ENCODE data around the gene AFP.

Gene AFP

DNA sequence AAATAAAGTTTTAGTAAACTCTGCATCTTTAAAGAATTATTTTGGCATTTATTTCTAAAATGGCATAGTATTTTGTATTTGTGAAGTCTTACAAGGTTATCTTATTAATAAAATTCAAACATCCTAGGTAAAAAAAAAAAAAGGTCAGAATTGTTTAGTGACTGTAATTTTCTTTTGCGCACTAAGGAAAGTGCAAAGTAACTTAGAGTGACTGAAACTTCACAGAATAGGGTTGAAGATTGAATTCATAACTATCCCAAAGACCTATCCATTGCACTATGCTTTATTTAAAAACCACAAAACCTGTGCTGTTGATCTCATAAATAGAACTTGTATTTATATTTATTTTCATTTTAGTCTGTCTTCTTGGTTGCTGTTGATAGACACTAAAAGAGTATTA, 31.6 kb upstream of the AFP start:
- no peaks in the 10 kb centered on the region for H4K20me1 ChIP-seq (ENCODE audit: insufficient read depth, low read length, poor library complexity, severe bottlenecking)

GRCh38 chr4:73405138-73405537, 30.9 kb upstream of the AFP start:
- H3K36me3 ChIP-seq (ENCODE audit: insufficient read depth, low read length) = no peaks in the 10 kb centered on the region
- TF ChIP-seq EZH2phosphoT487 (IDR thresholded peaks at IDR 0.05; ENCODE audit: borderline replicate concordance) (no peak), CTCF (conservative IDR thresholded peaks at IDR 0.05; ENCODE audit: low read length) (no peak)
- no peaks in the 10 kb centered on the region for H3K27me3 ChIP-seq (ENCODE audit: insufficient read depth, low read length, poor library complexity, severe bottlenecking)
- no peaks in the 10 kb centered on the region for H3K9me2 ChIP-seq (replicated peaks; ENCODE audit: low read depth, low read length)
- H2AFZ ChIP-seq (ENCODE audit: low read length) = no peak overlapping the region
- H3K4me1 ChIP-seq (ENCODE audit: insufficient read depth, low read length, poor library complexity, severe bottlenecking) = no peaks in the 10 kb centered on the region
- no peak overlapping the region for H3K4me3 ChIP-seq (ENCODE audit: low read length, poor library complexity, severe bottlenecking)
- no peak overlapping the region for H3K9ac ChIP-seq (ENCODE audit: low read depth, low read length, poor library complexity, severe bottlenecking)
- no peaks in the 10 kb centered on the region for H4K20me1 ChIP-seq (ENCODE audit: insufficient read depth, low read length, poor library complexity, severe bottlenecking)
- H3K9me3 ChIP-seq (ENCODE audit: insufficient read depth, low read depth, low read length) = no peaks in the 10 kb centered on the region
- H3F3A ChIP-seq (ENCODE audit: low read depth) = no peaks in the 10 kb centered on the region
- H3K79me2 ChIP-seq (ENCODE audit: insufficient read depth, low read length) = no peaks in the 10 kb centered on the region
- no peak overlapping the region for H3K4me2 ChIP-seq (ENCODE audit: low read depth, low read length, poor library complexity, severe bottlenecking)

More for the DNA sequence above, 31.6 kb upstream of the AFP start:
- H3K4me1 ChIP-seq (ENCODE audit: insufficient read depth, low read length, poor library complexity, severe bottlenecking) = no peaks in the 10 kb centered on the region
- H3K4me2 ChIP-seq (ENCODE audit: low read depth, low read length, poor library complexity, severe bottlenecking) = no peak overlapping the region
- no peaks in the 10 kb centered on the region for H3K9me3 ChIP-seq (ENCODE audit: insufficient read depth, low read depth, low read length)
- TF ChIP-seq CTCF (conservative IDR thresholded peaks at IDR 0.05; ENCODE audit: low read length) (no peak), EZH2phosphoT487 (IDR thresholded peaks at IDR 0.05; ENCODE audit: borderline replicate concordance) (no peak)
- H3K4me3 ChIP-seq (ENCODE audit: low read length, poor library complexity, severe bottlenecking) = no peak overlapping the region
- H3K27me3 ChIP-seq (ENCODE audit: insufficient read depth, low read length, poor library complexity, severe bottlenecking) = no peaks in the 10 kb centered on the region
- no peak overlapping the region for H2AFZ ChIP-seq (ENCODE audit: low read length)
- H3K9me2 ChIP-seq (replicated peaks; ENCODE audit: low read depth, low read length) = no peaks in the 10 kb centered on the region
- no peaks in the 10 kb centered on the region for H3K79me2 ChIP-seq (ENCODE audit: insufficient read depth, low read length)
- H3K36me3 ChIP-seq (ENCODE audit: insufficient read depth, low read length) = no peaks in the 10 kb centered on the region
- H3F3A ChIP-seq (ENCODE audit: low read depth) = no peaks in the 10 kb centered on the region
- H3K9ac ChIP-seq (ENCODE audit: low read depth, low read length, poor library complexity, severe bottlenecking) = no peak overlapping the region

GRCh38 chr4:73406548-73406875, 29.5 kb upstream of the AFP start:
- Histone ChIP-seq H3K9me3 (ENCODE audit: insufficient read depth, low read depth, low read length) (no peaks in the 10 kb centered on the region), H3K36me3 (ENCODE audit: insufficient read depth, low read length) (no peaks in the 10 kb centered on the region), H3K4me1 (ENCODE audit: insufficient read depth, low read length, poor library complexity, severe bottlenecking) (no peaks in the 10 kb centered on the region), H3K27me3 (ENCODE audit: insufficient read depth, low read length, poor library complexity, severe bottlenecking) (no peaks in the 10 kb centered on the region), H2AFZ (ENCODE audit: low read length) (no peak overlapping the region), H3K9ac (ENCODE audit: low read depth, low read length, poor library complexity, severe bottlenecking) (no peak overlapping the region), H3F3A (ENCODE audit: low read depth) (no peaks in the 10 kb centered on the region), H3K9me2 (replicated peaks; ENCODE audit: low read depth, low read length) (no peaks in the 10 kb centered on the region), H3K79me2 (ENCODE audit: insufficient read depth, low read length) (no peaks in the 10 kb centered on the region), H3K4me3 (ENCODE audit: low read length, poor library complexity, severe bottlenecking) (no peak overlapping the region), H3K4me2 (ENCODE audit: low read depth, low read length, poor library complexity, severe bottlenecking) (no peak overlapping the region), H4K20me1 (ENCODE audit: insufficient read depth, low read length, poor library complexity, severe bottlenecking) (no peaks in the 10 kb centered on the region)
- TF ChIP-seq EZH2phosphoT487 (IDR thresholded peaks at IDR 0.05; ENCODE audit: borderline replicate concordance) = no peak
- TF ChIP-seq CTCF (conservative IDR thresholded peaks at IDR 0.05; ENCODE audit: low read length) = no peak
